IMR-90 (cell line): Measurements from ENCODE around the gene C20orf173. TPM values are rescaled to one million over a fixed set of nuclear protein-coding genes. Genes with fewer than 3 reads are reported as not detected.

Experiments
- ATAC-seq: fragments of 200-7000 bp; cut with Tn5 transposase; 2 replicates; pipeline ENCODE4 v1.9.1; 2020; ENCODE audit warnings: low read depth, mild to moderate bottlenecking, moderate library complexity
- BruUV-seq: library from RNA; stranded (reverse); fragments of 400-500 nt; replicated peaks from 2 replicates; lab custom pipeline; 2021; lab: Mats Ljungman, UMichigan
- CTCF ChIA-PET: fragments of 300-600 bp; formaldehyde crosslinking; extraction: SDS; loops from one replicate; lab custom pipeline; 2021; ENCODE audit warnings: antibody characterized with exemption; lab: Yijun Ruan, JAX
- POLR2A ChIA-PET: fragments of 300-600 bp; sonication (Branson Sonifier 250); formaldehyde crosslinking; loops from one replicate; lab custom pipeline; 2022; ENCODE audit warnings: antibody characterized with exemption; ENCODE audit not compliant: unreplicated experiment; lab: Charles Lee
- DNase-seq: peaks from one replicate; pipeline ENCODE4 v3.0.0; 2013
- H2AFZ ChIP-seq: replicated peaks from 2 replicates; pipeline ENCODE3; 2013; ENCODE audit warnings: low read length, mild to moderate bottlenecking; ENCODE audit not compliant: poor library complexity
- H2AK5ac ChIP-seq: 2 replicates; pipeline ENCODE4 v1.6.1; 2013; ENCODE audit warnings: low read depth, low read length, inconsistent platforms
- H2AK9ac ChIP-seq: replicated peaks from 2 replicates; pipeline ENCODE3; 2013; ENCODE audit warnings: mild to moderate bottlenecking, low read depth, low read length, moderate library complexity; ENCODE audit not compliant: poor library complexity
- H2BK120ac ChIP-seq: 2 replicates; pipeline ENCODE4 v1.6.1; 2013; ENCODE audit warnings: low read depth, low read length, inconsistent platforms
- H2BK15ac ChIP-seq: 3 replicates; pipeline ENCODE4 v1.6.1; 2013; ENCODE audit warnings: low read depth, low read length, inconsistent platforms
- H2BK20ac ChIP-seq: 2 replicates; pipeline ENCODE4 v1.6.1; 2013; ENCODE audit warnings: low read depth, mild to moderate bottlenecking, inconsistent platforms, low read length, moderate library complexity
- H2BK5ac ChIP-seq: 2 replicates; pipeline ENCODE4 v1.6.1; 2013; ENCODE audit warnings: mild to moderate bottlenecking, low read depth, low read length, inconsistent platforms; ENCODE audit not compliant: poor library complexity, severe bottlenecking
- H3K14ac ChIP-seq: replicated peaks from 2 replicates; pipeline ENCODE4 v1.6.1; 2013; ENCODE audit warnings: low read depth, low read length, inconsistent platforms
- H3K18ac ChIP-seq: 2 replicates; pipeline ENCODE4 v1.6.1; 2013; ENCODE audit warnings: low read depth, low read length, control low read depth
- H3K23ac ChIP-seq: 2 replicates; pipeline ENCODE4 v1.6.1; 2013; ENCODE audit warnings: low read depth, low read length, inconsistent platforms
- H3K27ac ChIP-seq: 2 replicates; pipeline ENCODE4 v1.5.1; 2013; ENCODE audit warnings: mild to moderate bottlenecking, control low read depth, low read length; ENCODE audit not compliant: insufficient read depth
- H3K27me3 ChIP-seq: 2 replicates; pipeline ENCODE4 v1.6.1; 2013; ENCODE audit warnings: low read length; ENCODE audit not compliant: control insufficient read depth, insufficient read depth
- H3K36me3 ChIP-seq: 2 replicates; pipeline ENCODE4 v1.6.1; 2013; ENCODE audit warnings: low read length, mixed read lengths; ENCODE audit not compliant: control insufficient read depth, insufficient read depth
- H3K4ac ChIP-seq: 2 replicates; pipeline ENCODE4 v1.6.1; 2013; ENCODE audit warnings: low read depth, low read length, inconsistent platforms
- H3K4me1 ChIP-seq: 2 replicates; pipeline ENCODE4 v1.6.1; 2013; ENCODE audit warnings: low read length, mixed read lengths; ENCODE audit not compliant: control insufficient read depth, insufficient read depth
- H3K4me2 ChIP-seq: 2 replicates; pipeline ENCODE4 v1.6.1; 2013; ENCODE audit warnings: low read depth, mild to moderate bottlenecking, control low read depth, low read length, moderate library complexity
- H3K4me3 ChIP-seq: 2 replicates; pipeline ENCODE4 v1.5.1; 2013; ENCODE audit warnings: low read depth, mild to moderate bottlenecking, control low read depth, low read length, moderate library complexity; ENCODE audit not compliant: insufficient read depth
- H3K56ac ChIP-seq: 2 replicates; pipeline ENCODE4 v1.6.1; 2013; ENCODE audit warnings: low read length, inconsistent platforms; ENCODE audit not compliant: insufficient read depth; ENCODE audit errors: extremely low read depth
- H3K79me1 ChIP-seq, 2 experiments: 2 replicates each; pipeline ENCODE4 v1.6.1; 2013; ENCODE audit warnings: low read length in 2 of 2, inconsistent platforms in 1 of 2, low read depth in 1 of 2
- H3K9ac ChIP-seq: 2 replicates; pipeline ENCODE4 v1.6.1; 2013; ENCODE audit warnings: low read depth, low read length, control low read depth
- H3K9me1 ChIP-seq: 2 replicates; pipeline ENCODE4 v1.6.1; 2013; ENCODE audit warnings: low read length, inconsistent platforms; ENCODE audit not compliant: insufficient read depth
- H3K9me3 ChIP-seq: 2 replicates; pipeline ENCODE4 v1.6.1; 2013; ENCODE audit warnings: low read length; ENCODE audit not compliant: control insufficient read depth, insufficient read depth
- H4K20me1 ChIP-seq: 2 replicates; pipeline ENCODE4 v1.6.1; 2013; ENCODE audit warnings: low read length, inconsistent platforms; ENCODE audit not compliant: insufficient read depth
- H4K5ac ChIP-seq: 2 replicates; pipeline ENCODE4 v1.6.1; 2013; ENCODE audit warnings: mild to moderate bottlenecking, low read depth, low read length, control low read depth
- H4K8ac ChIP-seq, 2 experiments: 2 replicates each; pipeline ENCODE4 v1.6.1; 2013; ENCODE audit warnings: low read depth in 2 of 2, low read length in 2 of 2, control low read depth in 1 of 2, inconsistent platforms in 1 of 2
- H4K91ac ChIP-seq: 2 replicates; pipeline ENCODE4 v1.6.1; 2013; ENCODE audit warnings: low read depth, low read length, inconsistent platforms; ENCODE audit not compliant: insufficient read depth
- BHLHE40 ChIP-seq: fragments of 150-350 bp; IDR thresholded peaks from 2 replicates; pipeline ENCODE4 v1.6.1; 2016; ENCODE audit warnings: mild to moderate bottlenecking, low read depth, low read length
- CEBPB ChIP-seq: IDR thresholded peaks from 2 replicates; pipeline ENCODE4 v1.6.1; 2012; ENCODE audit warnings: low read depth, low read length, improper control_type of control experiment
- CHD1 ChIP-seq: IDR thresholded peaks from 2 replicates; pipeline ENCODE4 v1.6.1; 2012; ENCODE audit warnings: low read depth, low read length, improper control_type of control experiment
- CTCF ChIP-seq: conservative IDR thresholded peaks from 2 replicates; pipeline ENCODE4 v1.5.1; 2012; ENCODE audit warnings: mild to moderate bottlenecking, low read depth, low read length, improper control_type of control experiment
- ELK1 ChIP-seq: fragments of 150-350 bp; IDR thresholded peaks from 2 replicates; pipeline ENCODE4 v1.6.1; 2016; ENCODE audit warnings: low read depth, mild to moderate bottlenecking, low read length, moderate library complexity, borderline replicate concordance
- FOS ChIP-seq: fragments of 150-350 bp; IDR thresholded peaks from 2 replicates; pipeline ENCODE4 v1.6.1; 2016; ENCODE audit warnings: low read depth, low read length
- MAFK ChIP-seq: IDR thresholded peaks from 2 replicates; pipeline ENCODE4 v1.6.1; 2012; ENCODE audit warnings: low read depth, low read length, improper control_type of control experiment
- MAZ ChIP-seq: IDR thresholded peaks from 2 replicates; pipeline ENCODE4 v1.6.1; 2012; ENCODE audit warnings: low read depth, mild to moderate bottlenecking, low read length, improper control_type of control experiment, moderate library complexity, borderline replicate concordance
- MXI1 ChIP-seq: IDR thresholded peaks from 2 replicates; pipeline ENCODE4 v1.6.1; 2012; ENCODE audit warnings: low read depth, mild to moderate bottlenecking, low read length, moderate library complexity, borderline replicate concordance
- NFE2L2 ChIP-seq: fragments of 150-350 bp; IDR thresholded peaks from 2 replicates; pipeline ENCODE4 v1.6.1; 2016; ENCODE audit warnings: low read depth, mild to moderate bottlenecking, low read length
- POLR2A ChIP-seq: IDR thresholded peaks from 2 replicates; pipeline ENCODE4 v1.6.1; 2012; ENCODE audit warnings: mild to moderate bottlenecking, low read depth, low read length
- RAD21 ChIP-seq: IDR thresholded peaks from 2 replicates; pipeline ENCODE4 v1.6.1; 2012; ENCODE audit warnings: low read length, improper control_type of control experiment
- RCOR1 ChIP-seq: IDR thresholded peaks from 2 replicates; pipeline ENCODE4 v1.6.1; 2012; ENCODE audit warnings: mild to moderate bottlenecking, low read length, improper control_type of control experiment; ENCODE audit not compliant: insufficient replicate concordance
- RFX5 ChIP-seq: IDR thresholded peaks from 2 replicates; pipeline ENCODE4 v1.8.0; 2012; ENCODE audit warnings: low read depth, mild to moderate bottlenecking, low read length, moderate library complexity
- SMC3 ChIP-seq: fragments of 150-350 bp; IDR thresholded peaks from 2 replicates; pipeline ENCODE4 v1.6.1; 2016; ENCODE audit warnings: low read depth, mild to moderate bottlenecking, antibody characterized with exemption, low read length, moderate library complexity
- USF2 ChIP-seq: fragments of 150-350 bp; IDR thresholded peaks from 2 replicates; pipeline ENCODE4 v1.6.1; 2017; ENCODE audit warnings: mild to moderate bottlenecking, antibody characterized with exemption, low read length, low read depth
- WGBS, 2 experiments: methylation state at CpG; one replicate each; pipeline versions ENCODE4 v1.1.5 to v1.1.7; 2013; ENCODE audit warnings: missing lambda C conversion rate in 2 of 2; ENCODE audit not compliant: insufficient read length in 1 of 2; ENCODE audit errors: extremely low coverage in 2 of 2; 5-methylcytosine and 5-hydroxymethylcytosine counted together
- dilution Hi-C: fragments of 300-500 bp; cut with HindIII; formaldehyde crosslinking; loops from one replicate; pipeline ENCODE4 v1.14.3; 2018; ENCODE audit warnings: low sequenced_read_pairs; ENCODE audit not compliant: unreplicated experiment
- in situ Hi-C: fragments of 300-500 bp; cut with MboI; formaldehyde crosslinking; loops from 3 replicates; pipeline ENCODE4 v1.14.3; 2019; ENCODE audit warnings: low sequenced_read_pairs, inconsistent platforms, mixed read lengths
- intact Hi-C: fragments of 100-400 bp; cut with micrococcal nuclease; formaldehyde crosslinking; loops from 2 replicates; pipeline ENCODE4 v1.10.0; 2022
- polyA plus RNA-seq, 3 experiments: library from polyadenylated mRNA; depleted of rRNA; stranded (reverse); fragments of >200 nt; gene quantifications; 2 replicates each; pipeline ENCODE4 v1.2.3, GENCODE V29; 2012; ENCODE audit warnings: low replicate concordance in 1 of 3
- total RNA-seq: library from RNA; depleted of rRNA; stranded (reverse); fragments of >200 nt; gene quantifications from 2 replicates; pipeline ENCODE4 v1.2.3, GENCODE V29; 2012

Gene C20orf173
- total and polyA plus RNA-seq, 2 of the 4 experiments (the other 2 are of a cell fraction) = not detected

GRCh38 chr20:35527122-35527769 lies 2.2 kb downstream of the C20orf173 start:
- no peak overlapping the region for H2AK5ac ChIP-seq
- no TSS peak for BruUV-seq
- H3K4ac ChIP-seq = no peak overlapping the region
- dilution Hi-C loops = no loop called here
- H3K4me2 ChIP-seq = no peak overlapping the region
- no peak overlapping the region for H3K4me3 ChIP-seq
- H2BK20ac ChIP-seq = no peak overlapping the region
- no peak overlapping the region for H4K8ac ChIP-seq
- no CpG with 5 or more reads among the region's 12 CpGs for WGBS, 2 experiments
- no peak for DNase-seq
- no peaks in the 10 kb centered on the region for H3K9me1 ChIP-seq
- H2BK15ac ChIP-seq = no peak overlapping the region
- H2AFZ ChIP-seq = no peak overlapping the region
- no peak overlapping the region for H3K14ac ChIP-seq
- ATAC-seq = no peak
- POLR2A ChIA-PET = no interaction called here
- no peak overlapping the region for H2BK5ac ChIP-seq
- in situ Hi-C loops = no loop called here
- H4K5ac ChIP-seq = no peak overlapping the region
- H3K4me1 ChIP-seq = no peaks in the 10 kb centered on the region
- no peak overlapping the region for H3K56ac ChIP-seq
- no peak overlapping the region for H3K27ac ChIP-seq
- no peak overlapping the region for H2AK9ac ChIP-seq
- no peaks in the 10 kb centered on the region for H4K20me1 ChIP-seq
- no peak overlapping the region for H3K9ac ChIP-seq
- no peak overlapping the region for H3K23ac ChIP-seq
- H3K36me3 ChIP-seq = no peaks in the 10 kb centered on the region
- H4K91ac ChIP-seq = no peak overlapping the region
- H3K27me3 ChIP-seq = peaks cover 2% of the 10 kb centered on the region; the same call in 1 of the 2 replicates
- no peak overlapping the region for H3K18ac ChIP-seq
- CTCF ChIA-PET = no interaction called here
- intact Hi-C loops = no loop called here
- H3K79me1 ChIP-seq = no peaks in the 10 kb centered on the region
- H2BK120ac ChIP-seq = no peak overlapping the region
- TF ChIP-seq CHD1 = no peak
- TF ChIP-seq SMC3 = no peak
- TF ChIP-seq BHLHE40 = no peak
- no peak for TF ChIP-seq ELK1
- no peak for TF ChIP-seq USF2
- TF ChIP-seq NFE2L2 = no peak
- no peak for TF ChIP-seq RFX5
- no peak for TF ChIP-seq POLR2A
- no peak for TF ChIP-seq MXI1
- TF ChIP-seq CTCF = no peak
- TF ChIP-seq RCOR1 = no peak
- no peak for TF ChIP-seq MAZ
- TF ChIP-seq RAD21 = no peak
- no peak for TF ChIP-seq MAFK
- no peak for TF ChIP-seq CEBPB
- no peak for TF ChIP-seq FOS
- no peaks in the 10 kb centered on the region for H3K9me3 ChIP-seq
